ENCODE measurements around the gene STK25.

Gene STK25

DNA sequence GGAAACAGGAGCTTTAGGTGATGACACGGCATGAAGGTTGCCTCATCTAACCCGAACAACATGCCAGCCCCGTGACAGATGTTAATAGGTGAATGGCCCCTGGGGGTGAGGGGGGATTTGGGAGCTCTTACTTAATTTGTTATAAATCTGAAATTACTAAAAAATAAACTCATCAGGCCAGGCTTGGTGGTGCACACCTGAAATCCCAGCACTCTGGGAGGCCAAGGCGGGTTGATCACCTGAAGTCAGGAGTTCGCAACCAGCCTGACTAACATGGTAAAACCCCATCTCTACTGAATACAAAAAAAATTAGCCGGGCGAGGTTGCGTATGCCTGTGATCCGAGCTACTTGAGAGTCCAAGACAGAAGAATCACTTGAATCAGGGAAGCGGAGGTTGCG, 6.1 kb downstream of the STK25 start:
- TF ChIP-seq, protein P1, sequence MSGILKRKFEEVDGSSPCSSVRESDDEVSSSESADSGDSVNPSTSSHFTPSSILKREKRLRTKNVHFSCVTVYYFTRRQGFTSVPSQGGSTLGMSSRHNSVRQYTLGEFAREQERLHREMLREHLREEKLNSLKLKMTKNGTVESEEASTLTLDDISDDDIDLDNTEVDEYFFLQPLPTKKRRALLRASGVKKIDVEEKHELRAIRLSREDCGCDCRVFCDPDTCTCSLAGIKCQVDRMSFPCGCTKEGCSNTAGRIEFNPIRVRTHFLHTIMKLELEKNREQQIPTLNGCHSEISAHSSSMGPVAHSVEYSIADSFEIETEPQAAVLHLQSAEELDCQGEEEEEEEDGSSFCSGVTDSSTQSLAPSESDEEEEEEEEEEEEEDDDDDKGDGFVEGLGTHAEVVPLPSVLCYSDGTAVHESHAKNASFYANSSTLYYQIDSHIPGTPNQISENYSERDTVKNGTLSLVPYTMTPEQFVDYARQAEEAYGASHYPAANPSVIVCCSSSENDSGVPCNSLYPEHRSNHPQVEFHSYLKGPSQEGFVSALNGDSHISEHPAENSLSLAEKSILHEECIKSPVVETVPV (CRISPR knock-in tag; IDR thresholded peaks at IDR 0.05): no peak
- TF ChIP-seq ZNF70 (CRISPR knock-in tag; IDR thresholded peaks at IDR 0.05): no peak
- no peak for TF ChIP-seq PPARA (CRISPR knock-in tag; IDR thresholded peaks at IDR 0.05; ENCODE audit: borderline replicate concordance)
- TF ChIP-seq, protein P2, sequence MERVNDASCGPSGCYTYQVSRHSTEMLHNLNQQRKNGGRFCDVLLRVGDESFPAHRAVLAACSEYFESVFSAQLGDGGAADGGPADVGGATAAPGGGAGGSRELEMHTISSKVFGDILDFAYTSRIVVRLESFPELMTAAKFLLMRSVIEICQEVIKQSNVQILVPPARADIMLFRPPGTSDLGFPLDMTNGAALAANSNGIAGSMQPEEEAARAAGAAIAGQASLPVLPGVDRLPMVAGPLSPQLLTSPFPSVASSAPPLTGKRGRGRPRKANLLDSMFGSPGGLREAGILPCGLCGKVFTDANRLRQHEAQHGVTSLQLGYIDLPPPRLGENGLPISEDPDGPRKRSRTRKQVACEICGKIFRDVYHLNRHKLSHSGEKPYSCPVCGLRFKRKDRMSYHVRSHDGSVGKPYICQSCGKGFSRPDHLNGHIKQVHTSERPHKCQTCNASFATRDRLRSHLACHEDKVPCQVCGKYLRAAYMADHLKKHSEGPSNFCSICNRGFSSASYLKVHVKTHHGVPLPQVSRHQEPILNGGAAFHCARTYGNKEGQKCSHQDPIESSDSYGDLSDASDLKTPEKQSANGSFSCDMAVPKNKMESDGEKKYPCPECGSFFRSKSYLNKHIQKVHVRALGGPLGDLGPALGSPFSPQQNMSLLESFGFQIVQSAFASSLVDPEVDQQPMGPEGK (CRISPR knock-in tag; IDR thresholded peaks at IDR 0.05; ENCODE audit: borderline replicate concordance): no peak
- no peak for TF ChIP-seq ARNTL (CRISPR knock-in tag; IDR thresholded peaks at IDR 0.05; ENCODE audit: borderline replicate concordance, low read depth)
- no peak for TF ChIP-seq ZFP30 (CRISPR knock-in tag; IDR thresholded peaks at IDR 0.05)
- no peak for TF ChIP-seq GLIS3 (CRISPR knock-in tag; IDR thresholded peaks at IDR 0.05)
- no peak for TF ChIP-seq CSDC2 (CRISPR knock-in tag; IDR thresholded peaks at IDR 0.05)
- no peak for TF ChIP-seq TOX (CRISPR knock-in tag; IDR thresholded peaks at IDR 0.05; ENCODE audit: borderline replicate concordance)
- TF ChIP-seq ZNF8 (CRISPR knock-in tag; IDR thresholded peaks at IDR 0.05): no peak
- TF ChIP-seq SNAI2 (CRISPR knock-in tag; IDR thresholded peaks at IDR 0.05): no peak
- ATAC-seq: no peak

DNA sequence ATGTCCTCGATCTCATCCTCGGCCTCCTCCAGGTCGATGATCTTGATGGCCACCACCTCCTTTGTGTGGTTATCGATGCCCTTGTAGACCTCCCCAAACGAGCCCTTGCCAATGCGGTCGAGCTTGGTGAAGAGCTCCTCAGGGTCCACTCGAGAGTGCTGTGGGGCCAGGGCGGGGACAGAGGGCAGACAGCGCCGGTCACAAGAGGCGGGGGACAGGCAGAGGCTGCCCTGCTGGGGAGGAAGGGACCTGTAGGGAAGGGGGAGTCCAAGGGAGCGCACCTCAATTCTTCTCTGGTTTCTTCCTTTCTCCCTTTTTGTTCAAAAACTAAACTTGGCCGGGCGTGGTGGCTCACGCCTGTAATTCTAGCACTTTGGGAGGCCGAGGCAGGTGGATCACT, 6.8 kb downstream of the STK25 start:
- TF ChIP-seq ZNF565 (CRISPR knock-in tag; conservative IDR thresholded peaks at IDR 0.05; ENCODE audit: low read depth): no peak
- no peak for TF ChIP-seq TCF4 (CRISPR knock-in tag; IDR thresholded peaks at IDR 0.05; ENCODE audit: borderline replicate concordance)
- no peak for TF ChIP-seq CSDC2 (CRISPR knock-in tag; IDR thresholded peaks at IDR 0.05)
- no peak for TF ChIP-seq OSR1 (CRISPR knock-in tag; IDR thresholded peaks at IDR 0.05)
- no peak for TF ChIP-seq ZNF70 (CRISPR knock-in tag; IDR thresholded peaks at IDR 0.05)
- TF ChIP-seq GLIS3 (CRISPR knock-in tag; IDR thresholded peaks at IDR 0.05): no peak
- TF ChIP-seq ZNF8 (CRISPR knock-in tag; IDR thresholded peaks at IDR 0.05): no peak
- TF ChIP-seq, protein P3, sequence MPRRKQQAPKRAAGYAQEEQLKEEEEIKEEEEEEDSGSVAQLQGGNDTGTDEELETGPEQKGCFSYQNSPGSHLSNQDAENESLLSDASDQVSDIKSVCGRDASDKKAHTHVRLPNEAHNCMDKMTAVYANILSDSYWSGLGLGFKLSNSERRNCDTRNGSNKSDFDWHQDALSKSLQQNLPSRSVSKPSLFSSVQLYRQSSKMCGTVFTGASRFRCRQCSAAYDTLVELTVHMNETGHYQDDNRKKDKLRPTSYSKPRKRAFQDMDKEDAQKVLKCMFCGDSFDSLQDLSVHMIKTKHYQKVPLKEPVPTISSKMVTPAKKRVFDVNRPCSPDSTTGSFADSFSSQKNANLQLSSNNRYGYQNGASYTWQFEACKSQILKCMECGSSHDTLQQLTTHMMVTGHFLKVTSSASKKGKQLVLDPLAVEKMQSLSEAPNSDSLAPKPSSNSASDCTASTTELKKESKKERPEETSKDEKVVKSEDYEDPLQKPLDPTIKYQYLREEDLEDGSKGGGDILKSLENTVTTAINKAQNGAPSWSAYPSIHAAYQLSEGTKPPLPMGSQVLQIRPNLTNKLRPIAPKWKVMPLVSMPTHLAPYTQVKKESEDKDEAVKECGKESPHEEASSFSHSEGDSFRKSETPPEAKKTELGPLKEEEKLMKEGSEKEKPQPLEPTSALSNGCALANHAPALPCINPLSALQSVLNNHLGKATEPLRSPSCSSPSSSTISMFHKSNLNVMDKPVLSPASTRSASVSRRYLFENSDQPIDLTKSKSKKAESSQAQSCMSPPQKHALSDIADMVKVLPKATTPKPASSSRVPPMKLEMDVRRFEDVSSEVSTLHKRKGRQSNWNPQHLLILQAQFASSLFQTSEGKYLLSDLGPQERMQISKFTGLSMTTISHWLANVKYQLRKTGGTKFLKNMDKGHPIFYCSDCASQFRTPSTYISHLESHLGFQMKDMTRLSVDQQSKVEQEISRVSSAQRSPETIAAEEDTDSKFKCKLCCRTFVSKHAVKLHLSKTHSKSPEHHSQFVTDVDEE (CRISPR knock-in tag; IDR thresholded peaks at IDR 0.05): no peak
- no peak for ATAC-seq

DNA sequence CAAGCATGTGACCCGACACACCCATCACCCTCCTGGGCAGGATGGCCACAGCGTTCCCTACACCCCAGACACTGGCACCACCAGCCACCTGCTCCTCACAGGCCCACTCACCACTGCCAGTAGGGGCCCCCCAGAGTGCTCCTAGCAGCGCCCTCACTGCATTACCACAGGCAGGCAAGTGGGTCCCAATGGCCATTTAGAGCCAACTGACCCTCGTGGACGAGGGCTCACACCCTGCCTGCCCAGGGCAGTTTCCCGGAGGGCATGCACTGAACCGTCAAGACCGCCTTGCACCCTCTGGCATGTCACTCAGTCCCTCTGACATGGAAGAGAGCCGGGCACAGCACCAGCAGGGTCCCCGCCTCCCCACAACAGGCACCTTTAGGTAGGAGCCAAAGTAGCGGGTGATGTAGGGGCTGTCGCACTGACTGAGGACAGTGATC, 7.3 kb downstream of the STK25 start:
- ATAC-seq: no peak
- TF ChIP-seq ARNTL (CRISPR knock-in tag; IDR thresholded peaks at IDR 0.05; ENCODE audit: borderline replicate concordance, low read depth) (no peak), TCF4 (CRISPR knock-in tag; IDR thresholded peaks at IDR 0.05; ENCODE audit: borderline replicate concordance) (no peak), SNAI2 (CRISPR knock-in tag; IDR thresholded peaks at IDR 0.05) (no peak), CSDC2 (CRISPR knock-in tag; IDR thresholded peaks at IDR 0.05) (no peak), ZC3H10 (CRISPR knock-in tag; IDR thresholded peaks at IDR 0.05) (no peak), ZNF8 (CRISPR knock-in tag; IDR thresholded peaks at IDR 0.05) (no peak), ZNF70 (CRISPR knock-in tag; IDR thresholded peaks at IDR 0.05) (no peak)

DNA sequence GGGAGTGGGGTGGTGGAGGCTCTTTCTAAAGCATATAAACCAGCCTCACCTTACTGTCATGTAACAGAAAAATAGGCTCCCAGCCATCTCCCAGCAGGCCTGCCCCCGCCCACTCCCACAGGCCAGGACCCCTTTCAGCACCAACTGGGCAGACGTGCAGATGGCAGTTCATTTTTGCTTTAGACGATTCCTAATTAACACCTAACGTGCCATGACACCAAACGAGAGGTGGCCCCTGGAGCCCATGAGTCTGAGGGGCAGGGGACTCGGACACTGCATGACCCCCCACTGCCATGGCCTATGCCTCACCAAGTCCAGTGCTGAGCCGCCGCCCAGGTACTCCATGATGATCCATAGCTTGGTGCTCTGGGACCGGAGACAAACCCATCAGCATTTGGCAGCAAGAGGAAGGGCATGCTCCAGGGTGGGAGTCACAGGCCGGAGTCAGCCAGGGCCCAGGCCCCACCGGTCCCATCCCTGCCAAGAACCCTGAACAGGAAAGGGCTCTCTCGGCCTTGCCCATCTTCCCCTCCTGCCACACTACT, 7.9 kb downstream of the STK25 start:
- no peak for ATAC-seq

More for the DNA sequence above, 7.9 kb downstream of the STK25 start:
- TF ChIP-seq ZFP30 (CRISPR knock-in tag; IDR thresholded peaks at IDR 0.05) (no peak), ISL1 (CRISPR knock-in tag; IDR thresholded peaks at IDR 0.05) (no peak), ESRRG (CRISPR knock-in tag; IDR thresholded peaks at IDR 0.05) (no peak), GLIS3 (CRISPR knock-in tag; IDR thresholded peaks at IDR 0.05) (no peak), ZNF565 (CRISPR knock-in tag; conservative IDR thresholded peaks at IDR 0.05; ENCODE audit: low read depth) (no peak), ZNF8 (CRISPR knock-in tag; IDR thresholded peaks at IDR 0.05) (no peak), CSDC2 (CRISPR knock-in tag; IDR thresholded peaks at IDR 0.05) (no peak)
- TF ChIP-seq, protein P4, sequence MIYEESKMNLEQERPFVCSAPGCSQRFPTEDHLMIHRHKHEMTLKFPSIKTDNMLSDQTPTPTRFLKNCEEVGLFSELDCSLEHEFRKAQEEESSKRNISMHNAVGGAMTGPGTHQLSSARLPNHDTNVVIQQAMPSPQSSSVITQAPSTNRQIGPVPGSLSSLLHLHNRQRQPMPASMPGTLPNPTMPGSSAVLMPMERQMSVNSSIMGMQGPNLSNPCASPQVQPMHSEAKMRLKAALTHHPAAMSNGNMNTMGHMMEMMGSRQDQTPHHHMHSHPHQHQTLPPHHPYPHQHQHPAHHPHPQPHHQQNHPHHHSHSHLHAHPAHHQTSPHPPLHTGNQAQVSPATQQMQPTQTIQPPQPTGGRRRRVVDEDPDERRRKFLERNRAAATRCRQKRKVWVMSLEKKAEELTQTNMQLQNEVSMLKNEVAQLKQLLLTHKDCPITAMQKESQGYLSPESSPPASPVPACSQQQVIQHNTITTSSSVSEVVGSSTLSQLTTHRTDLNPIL (CRISPR knock-in tag; IDR thresholded peaks at IDR 0.05; ENCODE audit: low read depth): no peak
